ENCODE results near the gene CDC25A. TPM values are rescaled to one million over a fixed set of nuclear protein-coding genes. Genes with fewer than 3 reads are reported as not detected.
A peak's percentile ranks its signal among the peaks of the same experiment; 100 is the strongest.

The CDC25A gene
- total RNA-seq, 4 donors from 2014 or later, result 0.33 to 1.3 (median 0.97) TPM; not detected in 1

DNA sequence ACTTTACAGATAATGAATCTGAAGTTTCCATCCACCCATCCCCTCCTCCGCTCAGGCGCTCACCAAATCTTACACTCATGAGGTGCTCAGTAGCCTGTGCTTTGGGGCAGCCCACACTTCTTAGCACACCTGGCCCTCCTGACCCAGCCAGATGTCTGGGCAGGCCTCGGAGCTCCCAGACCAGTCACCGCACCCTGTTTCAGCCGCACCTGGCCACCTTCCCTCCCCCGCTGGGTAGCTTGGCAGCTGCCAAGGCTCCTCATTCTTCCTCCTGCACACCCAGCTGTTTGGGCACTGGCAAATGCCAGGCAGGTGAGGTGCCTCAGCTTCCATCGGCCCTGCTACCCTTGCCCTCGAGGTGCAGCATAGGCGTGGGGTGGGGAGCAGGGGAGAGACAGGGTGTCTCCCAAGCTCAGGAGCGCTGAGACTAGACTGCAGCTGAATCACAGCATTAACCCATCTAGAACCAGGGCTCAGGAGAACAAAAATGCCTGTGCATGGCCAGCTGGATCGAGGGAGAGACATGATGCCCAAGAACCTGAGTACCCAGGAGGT lies 45.8 kb downstream of the CDC25A start:
- Histone ChIP-seq H3K27me3 (no peaks in the 10 kb centered on the region), H3K36me3 (no peaks in the 10 kb centered on the region), H3K4me1 (peaks cover 0 to 11% (median 8%) of the 10 kb centered on the region in 4 donors), H3K9me3 (no peaks in the 10 kb centered on the region), H3K27ac (replicated peaks in 1 of 4) (no peak overlapping the region), H3K4me3 (no peak overlapping the region)
- TF ChIP-seq EP300 (IDR thresholded peaks at IDR 0.05) (no peak), POLR2AphosphoS5 (IDR thresholded peaks at IDR 0.05) (no peak), POLR2A (IDR thresholded peaks at IDR 0.05; ENCODE audit: low read depth) (no peak)
- TF ChIP-seq, protein P1, sequence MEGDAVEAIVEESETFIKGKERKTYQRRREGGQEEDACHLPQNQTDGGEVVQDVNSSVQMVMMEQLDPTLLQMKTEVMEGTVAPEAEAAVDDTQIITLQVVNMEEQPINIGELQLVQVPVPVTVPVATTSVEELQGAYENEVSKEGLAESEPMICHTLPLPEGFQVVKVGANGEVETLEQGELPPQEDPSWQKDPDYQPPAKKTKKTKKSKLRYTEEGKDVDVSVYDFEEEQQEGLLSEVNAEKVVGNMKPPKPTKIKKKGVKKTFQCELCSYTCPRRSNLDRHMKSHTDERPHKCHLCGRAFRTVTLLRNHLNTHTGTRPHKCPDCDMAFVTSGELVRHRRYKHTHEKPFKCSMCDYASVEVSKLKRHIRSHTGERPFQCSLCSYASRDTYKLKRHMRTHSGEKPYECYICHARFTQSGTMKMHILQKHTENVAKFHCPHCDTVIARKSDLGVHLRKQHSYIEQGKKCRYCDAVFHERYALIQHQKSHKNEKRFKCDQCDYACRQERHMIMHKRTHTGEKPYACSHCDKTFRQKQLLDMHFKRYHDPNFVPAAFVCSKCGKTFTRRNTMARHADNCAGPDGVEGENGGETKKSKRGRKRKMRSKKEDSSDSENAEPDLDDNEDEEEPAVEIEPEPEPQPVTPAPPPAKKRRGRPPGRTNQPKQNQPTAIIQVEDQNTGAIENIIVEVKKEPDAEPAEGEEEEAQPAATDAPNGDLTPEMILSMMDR (IDR thresholded peaks at IDR 0.05), result no peak
- intact Hi-C loops (cut with DNase I), result no loop called here
- no peak for DNase-seq (ENCODE audit: extremely low spot score)
- WGBS, result 93% methylated on average over 11 of the region's 11 CpGs

DNA sequence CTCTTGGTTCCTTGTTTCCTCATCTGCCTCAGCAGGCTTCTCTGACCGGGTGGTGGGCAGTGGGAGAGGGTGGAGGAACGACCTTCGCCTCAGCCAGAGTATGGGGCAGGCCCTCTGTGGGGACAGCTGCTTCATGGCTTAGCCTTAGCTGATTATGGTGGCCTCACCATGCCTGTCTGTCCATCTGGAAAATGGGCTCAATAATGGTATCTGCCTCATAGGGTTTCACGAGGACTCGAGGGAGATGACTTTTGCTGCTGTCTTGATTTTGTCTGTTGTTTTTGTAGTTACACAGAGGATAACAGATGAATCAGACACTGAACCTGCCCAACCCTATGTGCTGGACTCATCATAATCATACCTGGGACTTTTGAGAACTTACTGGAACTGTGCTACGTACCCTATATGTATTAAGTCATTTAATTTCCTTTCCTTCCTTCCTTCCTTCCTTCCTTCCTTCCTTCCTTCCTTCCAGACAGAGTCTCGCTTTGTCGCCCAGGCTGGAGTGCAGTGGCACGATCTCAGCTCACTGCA lies 46.5 kb downstream of the CDC25A start:
- 91% methylated on average over 9 of the region's 9 CpGs for WGBS
- intact Hi-C loops (cut with DNase I), result no loop called here
- Histone ChIP-seq H3K27me3 (no peaks in the 10 kb centered on the region), H3K4me3 (no peak overlapping the region), H3K4me1 (peaks cover 0 to 11% (median 8%) of the 10 kb centered on the region in 4 donors), H3K27ac (replicated peaks in 1 of 4) (no peak overlapping the region), H3K9me3 (no peaks in the 10 kb centered on the region), H3K36me3 (no peaks in the 10 kb centered on the region)
- no peak for DNase-seq (ENCODE audit: extremely low spot score)
- TF ChIP-seq POLR2A (IDR thresholded peaks at IDR 0.05; ENCODE audit: low read depth) (no peak), EP300 (IDR thresholded peaks at IDR 0.05) (no peak), POLR2AphosphoS5 (IDR thresholded peaks at IDR 0.05) (no peak)
- TF ChIP-seq, protein P1 (IDR thresholded peaks at IDR 0.05), result no peak

DNA sequence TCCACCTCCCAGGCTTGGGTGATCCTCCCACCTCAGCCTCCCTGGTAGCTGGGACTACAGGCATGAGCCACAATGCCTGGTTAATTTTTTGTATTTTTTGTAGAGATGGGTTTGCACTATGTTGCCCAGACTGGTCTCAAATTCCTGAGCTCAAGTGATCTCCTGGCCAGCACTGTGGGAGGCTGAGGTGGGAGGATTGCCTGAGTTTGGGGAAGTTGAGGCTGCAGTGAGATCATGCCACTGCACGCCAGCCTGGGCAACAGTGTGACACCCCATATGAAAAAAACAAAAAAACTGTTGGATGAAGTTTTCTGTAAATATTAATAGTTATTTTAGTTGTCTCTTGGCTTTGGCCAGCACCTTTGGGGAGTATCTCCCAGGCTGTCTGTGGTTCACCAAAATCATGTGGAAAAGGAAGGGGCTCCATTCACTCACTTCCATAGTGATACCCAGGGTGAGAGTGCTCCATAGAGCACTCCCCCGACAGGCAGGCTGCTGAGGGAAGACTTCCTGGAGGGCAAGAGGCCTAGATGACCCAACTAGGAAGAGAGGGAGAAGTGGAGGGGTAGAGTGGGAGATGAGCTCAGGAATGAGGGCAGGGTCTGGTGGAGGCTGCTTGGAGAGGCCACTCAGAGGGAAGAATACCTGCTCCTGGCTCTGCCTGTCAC lies 47.1 kb downstream of the CDC25A start:
- intact Hi-C loops (cut with DNase I), result no loop called here
- Histone ChIP-seq H3K27me3 (no peaks in the 10 kb centered on the region), H3K36me3 (no peaks in the 10 kb centered on the region), H3K4me3 (no peak overlapping the region), H3K9me3 (no peaks in the 10 kb centered on the region), H3K27ac (replicated peaks in 1 of 4) (no peak overlapping the region), H3K4me1 (peaks cover 0 to 11% (median 8%) of the 10 kb centered on the region in 4 donors)
- no peak for DNase-seq (ENCODE audit: extremely low spot score)
- WGBS, result 92% methylated on average over 2 of the region's 2 CpGs
- TF ChIP-seq POLR2AphosphoS5 (IDR thresholded peaks at IDR 0.05) (no peak), POLR2A (IDR thresholded peaks at IDR 0.05; ENCODE audit: low read depth) (no peak), EP300 (IDR thresholded peaks at IDR 0.05) (no peak)
- TF ChIP-seq, protein P1 (IDR thresholded peaks at IDR 0.05), result no peak

DNA sequence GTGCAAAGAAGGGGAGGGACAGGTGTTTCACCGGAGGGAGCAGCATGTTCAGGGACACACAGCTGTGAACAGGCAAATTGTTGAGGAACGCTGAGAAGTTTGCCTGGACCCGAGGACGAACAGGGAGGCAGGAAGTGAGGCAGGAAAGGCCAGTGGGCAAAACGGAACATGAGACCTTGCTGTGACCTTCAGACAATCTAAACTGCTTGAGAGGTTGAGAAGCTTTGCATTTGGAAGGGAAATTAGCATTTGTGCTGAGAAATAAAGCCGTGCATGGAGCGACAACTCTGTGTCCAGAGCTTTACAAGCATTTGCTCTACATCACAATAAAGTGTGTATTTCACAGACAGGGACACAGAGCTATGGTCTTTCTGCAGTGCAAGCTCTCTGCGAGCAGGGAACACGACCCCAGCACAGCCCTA lies 47.9 kb downstream of the CDC25A start:
- intact Hi-C loops (cut with DNase I), result no loop called here
- peaks cover 0 to 11% (median 8%) of the 10 kb centered on the region in 4 donors for H3K4me1 ChIP-seq
- H3K4me3 ChIP-seq, result no peak overlapping the region
- no peaks in the 10 kb centered on the region for H3K36me3 ChIP-seq
- H3K9me3 ChIP-seq, result no peaks in the 10 kb centered on the region
- TF ChIP-seq POLR2A (IDR thresholded peaks at IDR 0.05; ENCODE audit: low read depth) (no peak), POLR2AphosphoS5 (IDR thresholded peaks at IDR 0.05) (peak in 1 of 2 donors; percentile 29), EP300 (IDR thresholded peaks at IDR 0.05) (no peak)
- H3K27me3 ChIP-seq, result no peaks in the 10 kb centered on the region
- no peak overlapping the region for H3K27ac ChIP-seq (replicated peaks in 1 of 4)
- DNase-seq (ENCODE audit: extremely low spot score), result no peak
- 37% methylated on average over 9 of the region's 9 CpGs for WGBS

DNA sequence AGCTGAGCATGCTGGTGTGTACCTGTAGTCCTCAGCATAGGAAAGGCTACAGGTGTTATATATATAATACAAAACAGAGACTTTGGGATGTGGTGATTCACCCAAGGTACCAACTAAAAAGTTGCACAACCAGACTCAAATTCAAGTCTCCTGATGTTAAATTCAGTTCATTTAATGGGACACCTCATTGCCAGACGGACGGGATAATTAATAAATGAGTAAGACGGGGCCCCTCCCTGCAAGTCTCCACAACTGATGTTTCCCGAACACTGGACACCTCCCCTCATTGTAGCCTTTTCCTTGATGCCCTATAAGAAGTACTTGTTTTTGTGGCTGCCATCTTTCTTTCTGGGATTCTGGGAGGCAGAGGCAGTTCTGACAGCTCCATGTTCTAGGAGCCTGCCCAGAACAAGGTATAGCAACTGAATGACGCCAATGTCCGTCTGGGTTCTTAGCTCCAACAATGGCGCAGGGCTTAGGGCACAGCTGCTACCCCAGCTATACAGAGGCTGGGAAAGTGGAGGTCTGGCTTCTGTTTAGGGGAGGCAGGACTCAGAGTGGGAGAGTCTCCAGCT lies 50.7 kb downstream of the CDC25A start:
- Histone ChIP-seq H3K27ac (replicated peaks in 1 of 4) (no peak overlapping the region), H3K4me3 (no peak overlapping the region), H3K9me3 (no peaks in the 10 kb centered on the region), H3K4me1 (peaks cover 0 to 11% (median 6%) of the 10 kb centered on the region in 4 donors), H3K36me3 (no peaks in the 10 kb centered on the region), H3K27me3 (no peaks in the 10 kb centered on the region)
- intact Hi-C loops (cut with DNase I), result no loop called here
- WGBS, result 96% methylated on average over 4 of the region's 7 CpGs
- no peak for DNase-seq (ENCODE audit: extremely low spot score)
- no peak for TF ChIP-seq POLR2AphosphoS5 (IDR thresholded peaks at IDR 0.05)
- TF ChIP-seq, protein P1 (IDR thresholded peaks at IDR 0.05), result no peak
- no peak for TF ChIP-seq EP300 (IDR thresholded peaks at IDR 0.05)
- TF ChIP-seq POLR2A (IDR thresholded peaks at IDR 0.05; ENCODE audit: low read depth), result no peak
